Large intestine (tissue), 3 donors: ENCODE measurements around the gene PMEL. TPM values are rescaled to one million over a fixed set of nuclear protein-coding genes. Genes with fewer than 3 reads are reported as not detected.
"Not testable (repeated sequence)": the region's sequence is repeated elsewhere in the genome, so short reads cannot be mapped to it uniquely, and the experiment has no call there.

Source experiments
- DNase-seq, 2 donors: peaks; one replicate each; pipeline versions ENCODE4 v3.0.0 to v3.0.0-alpha.2; 2013
- H3K27ac ChIP-seq: one replicate; pipeline ENCODE4 v1.5.1; 2013; ENCODE audit warnings: low read length
- H3K27me3 ChIP-seq: 2 replicates; pipeline ENCODE4 v1.6.1; 2013; ENCODE audit warnings: low read length; ENCODE audit not compliant: control insufficient read depth, insufficient read depth
- H3K36me3 ChIP-seq: 2 replicates; pipeline ENCODE4 v1.6.1; 2013; ENCODE audit warnings: low read length; ENCODE audit not compliant: control insufficient read depth, insufficient read depth
- H3K4me1 ChIP-seq: one replicate; pipeline ENCODE4 v1.6.1; 2013; ENCODE audit warnings: low read length; ENCODE audit not compliant: control insufficient read depth, insufficient read depth
- H3K4me3 ChIP-seq: one replicate; pipeline ENCODE4 v1.5.1; 2013; ENCODE audit warnings: low read length
- H3K9me3 ChIP-seq: one replicate; pipeline ENCODE4 v1.6.1; 2013; ENCODE audit warnings: mild to moderate bottlenecking, low read depth, low read length, moderate library complexity; ENCODE audit not compliant: control insufficient read depth
- WGBS: methylation state at CpG from one replicate; pipeline ENCODE4 v1.1.5; 2013; ENCODE audit warnings: low lambda C conversion rate; ENCODE audit not compliant: insufficient coverage; 5-methylcytosine and 5-hydroxymethylcytosine counted together
- polyA plus RNA-seq: library from polyadenylated mRNA; unstranded; fragments of 120-200 nt; gene quantifications from one replicate; pipeline ENCODE4 v1.2.1, GENCODE V29; 2013

PMEL gene
- polyA plus RNA-seq, 1 donor = 5.7 TPM

- no peak for DNase-seq
- Histone ChIP-seq H3K27ac (no peak overlapping the region), H3K4me3 (no peak overlapping the region), H3K36me3 (peaks cover 63% of the 10 kb centered on the region), H3K27me3 (no peaks in the 10 kb centered on the region), H3K9me3 (no peaks in the 10 kb centered on the region), H3K4me1 (no peaks in the 10 kb centered on the region)
- no CpG with 5 or more reads among the region's 2 CpGs for WGBS
Observed at GRCh38 chr12:55984861-55985260, 19.0 kb upstream of the PMEL start.

DNA sequence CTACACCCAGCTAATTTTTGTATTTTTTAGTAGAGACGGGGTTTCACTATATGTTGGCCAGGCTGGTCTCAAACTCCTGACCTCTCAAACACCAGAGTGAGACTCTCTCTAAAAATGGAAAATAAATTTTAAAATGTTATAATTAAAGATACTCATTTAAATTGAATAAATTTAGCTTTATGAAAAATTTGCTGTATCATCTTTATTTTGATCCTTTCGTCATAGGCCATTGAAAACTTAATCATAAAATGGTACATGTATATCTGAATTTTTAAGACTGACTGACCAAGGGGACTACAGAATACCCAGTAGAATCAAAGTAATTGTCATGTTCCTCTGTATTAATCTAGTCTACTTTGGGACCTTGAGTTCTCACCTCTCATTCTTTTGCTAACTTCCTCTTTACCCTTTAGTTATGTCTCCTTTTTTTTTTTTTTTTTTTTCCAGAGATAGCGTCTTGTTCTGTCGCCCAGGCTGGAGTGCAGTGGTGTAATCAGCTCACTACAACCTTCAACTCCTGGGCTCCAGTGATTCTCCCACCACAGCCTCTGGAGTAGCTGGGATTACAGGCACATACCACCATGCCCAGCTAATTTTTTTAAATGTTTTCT is 17.5 kb upstream of the PMEL start:
- no CpG with 5 or more reads among the region's 4 CpGs for WGBS

DNA sequence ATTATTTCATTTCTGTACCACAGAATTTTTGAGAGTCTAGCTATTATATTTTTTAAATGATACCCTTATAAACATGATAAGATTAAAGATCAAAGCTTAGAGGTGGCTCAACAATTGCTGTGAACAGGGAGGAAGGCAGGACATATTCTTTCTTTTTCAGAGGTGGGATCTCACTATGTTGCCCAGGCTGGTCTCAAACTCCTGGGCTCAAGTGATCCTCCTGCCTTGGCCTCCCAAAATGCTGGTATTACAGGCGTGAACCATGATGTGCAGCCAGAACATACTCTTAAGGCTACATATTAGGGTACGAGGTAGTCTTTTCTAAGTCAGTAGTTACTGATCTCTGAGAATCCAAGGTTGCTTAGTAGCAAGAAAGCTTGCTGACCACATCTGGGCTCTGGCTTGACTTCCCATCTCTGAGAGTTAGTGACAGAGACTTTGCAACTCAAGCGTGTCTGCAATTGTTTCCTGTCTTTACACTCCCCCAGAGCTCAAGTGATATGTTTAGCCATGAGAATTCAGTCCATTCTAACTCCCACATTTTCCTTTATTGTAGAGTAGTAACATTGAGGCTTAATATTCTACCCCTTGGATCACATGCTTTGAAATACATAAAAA is 16.6 kb upstream of the PMEL start:
- no peak for DNase-seq
- Histone ChIP-seq H3K27me3 (no peaks in the 10 kb centered on the region), H3K4me3 (no peak overlapping the region), H3K4me1 (no peaks in the 10 kb centered on the region), H3K36me3 (peaks cover 49% of the 10 kb centered on the region), H3K9me3 (no peaks in the 10 kb centered on the region), H3K27ac (no peak overlapping the region)
- WGBS = no CpG with 5 or more reads among the region's 3 CpGs

More for the DNA sequence above, 17.5 kb upstream of the PMEL start:
- no peak overlapping the region for H3K4me3 ChIP-seq
- no peaks in the 10 kb centered on the region for H3K4me1 ChIP-seq
- no peaks in the 10 kb centered on the region for H3K9me3 ChIP-seq
- no peak for DNase-seq
- H3K36me3 ChIP-seq = peaks cover 55% of the 10 kb centered on the region
- no peaks in the 10 kb centered on the region for H3K27me3 ChIP-seq
- no peak overlapping the region for H3K27ac ChIP-seq

- not testable (repeated sequence) for DNase-seq, H3K27ac ChIP-seq, H3K27me3 ChIP-seq, H3K4me3 ChIP-seq, H3K4me1 ChIP-seq, H3K9me3 ChIP-seq
- peaks cover 43% of the 10 kb centered on the region for H3K36me3 ChIP-seq
- no CpG with 5 or more reads among the region's 5 CpGs for WGBS
Observed at GRCh38 chr12:55981882-55982281, 16.0 kb upstream of the PMEL start.

- Histone ChIP-seq H3K9me3 (no peaks in the 10 kb centered on the region), H3K36me3 (peaks cover 32% of the 10 kb centered on the region), H3K4me3 (no peak overlapping the region), H3K27me3 (no peaks in the 10 kb centered on the region), H3K27ac (no peak overlapping the region), H3K4me1 (peaks cover 3% of the 10 kb centered on the region)
- DNase-seq = no peak
- no CpG with 5 or more reads among the region's 3 CpGs for WGBS
Observed at GRCh38 chr12:55979069-55979468, 13.2 kb upstream of the PMEL start.

GRCh38 chr12:55978393-55978792 is 12.6 kb upstream of the PMEL start:
- H3K9me3 ChIP-seq = no peaks in the 10 kb centered on the region
- no peak overlapping the region for H3K4me3 ChIP-seq
- H3K36me3 ChIP-seq = peaks cover 25% of the 10 kb centered on the region
- H3K27ac ChIP-seq = no peak overlapping the region
- DNase-seq = no peak
- peaks cover 3% of the 10 kb centered on the region for H3K4me1 ChIP-seq
- 100% methylated on average over 2 of the region's 7 CpGs for WGBS
- no peaks in the 10 kb centered on the region for H3K27me3 ChIP-seq

GRCh38 chr12:55974308-55974730 is 8.5 kb upstream of the PMEL start:
- Histone ChIP-seq H3K4me1 (peaks cover 19% of the 10 kb centered on the region), H3K4me3 (peak overlapping the region; percentile 87), H3K36me3 (peaks cover 16% of the 10 kb centered on the region), H3K27me3 (no peaks in the 10 kb centered on the region), H3K9me3 (no peaks in the 10 kb centered on the region), H3K27ac (peak overlapping the region; percentile 95)
- peak in 1 of 2 donors; percentile 29 for DNase-seq
- no CpG with 5 or more reads among the region's 15 CpGs for WGBS

DNA sequence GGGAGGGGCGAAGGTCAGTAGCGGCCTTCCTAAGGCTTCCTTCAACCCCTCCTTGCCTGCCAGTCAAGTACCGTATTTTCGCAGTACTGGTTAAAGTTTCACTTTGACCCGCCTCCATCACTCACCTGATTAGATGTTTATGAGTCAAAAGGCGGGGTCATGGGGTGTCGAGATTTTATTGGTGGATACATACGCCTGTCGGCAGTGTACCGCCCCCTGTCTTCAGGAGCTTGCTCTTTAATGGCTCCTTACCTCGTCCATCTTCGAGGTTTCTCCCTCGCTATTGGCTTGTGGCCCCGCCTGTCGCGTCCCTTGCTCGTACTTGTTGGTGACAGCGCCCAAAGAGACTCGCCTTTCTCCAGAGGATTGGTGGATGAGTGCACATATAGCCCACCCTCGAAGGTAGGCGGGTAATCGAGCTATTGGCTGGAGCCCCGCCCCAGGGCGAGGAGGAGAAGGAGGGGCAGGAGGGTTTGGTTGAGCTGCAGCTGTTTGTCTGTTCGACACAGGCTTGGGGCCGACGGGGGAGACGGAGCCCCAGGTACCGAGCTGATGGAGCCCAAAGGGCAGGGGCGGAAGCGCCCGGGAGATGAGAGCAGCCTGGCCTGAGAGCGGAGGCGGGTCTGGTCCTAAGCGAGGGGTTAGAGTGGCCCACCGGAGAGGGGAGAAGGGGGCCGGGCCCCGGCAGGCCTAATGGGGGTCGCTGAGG is 7.9 kb upstream of the PMEL start, which contains the start of gene RAB5B:
RAB5B (plus strand) TSS at position 480 of the 709 bp plus-strand sequence. CDS start 12,883 bp downstream, outside the sequence.
- Histone ChIP-seq H3K36me3 (peaks cover 14% of the 10 kb centered on the region), H3K27me3 (no peaks in the 10 kb centered on the region), H3K4me3 (peak within 1 kb of the TSS; percentile 87), H3K27ac (peak within 1 kb of the TSS; percentile 95), H3K9me3 (no peaks in the 10 kb centered on the region), H3K4me1 (peaks cover 19% of the 10 kb centered on the region)
- peak; percentile 100 for DNase-seq
- no CpG with 5 or more reads among the region's 39 CpGs for WGBS

GRCh38 chr12:55972911-55973598 is 7.2 kb upstream of the PMEL start:
- Histone ChIP-seq H3K4me3 (peak overlapping the region; percentile 60), H3K27ac (peak overlapping the region; percentile 93), H3K27me3 (no peaks in the 10 kb centered on the region), H3K9me3 (no peaks in the 10 kb centered on the region), H3K36me3 (peaks cover 15% of the 10 kb centered on the region), H3K4me1 (peaks cover 24% of the 10 kb centered on the region)
- DNase-seq = peak; percentile 38 to 72
- WGBS = 0% methylated on average over 4 of the region's 18 CpGs

DNA sequence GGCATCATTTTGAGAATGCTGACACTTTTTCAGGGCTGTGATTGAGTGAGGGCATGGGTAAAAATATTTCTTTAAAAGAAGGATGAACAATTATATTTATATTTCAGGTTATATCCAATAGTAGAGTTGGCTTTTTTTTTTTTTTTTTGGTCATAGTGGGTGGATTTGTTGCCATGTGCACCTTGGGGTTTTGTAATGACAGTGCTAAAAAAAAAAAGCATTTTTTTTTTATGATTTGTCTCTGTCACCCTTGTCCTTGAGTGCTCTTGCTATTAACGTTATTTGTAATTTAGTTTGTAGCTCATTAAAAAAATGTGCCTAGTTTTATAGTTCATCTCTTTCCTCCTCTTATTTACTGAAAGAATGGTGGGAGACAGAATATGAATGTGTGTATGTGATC is 6.6 kb upstream of the PMEL start:
- no peaks in the 10 kb centered on the region for H3K9me3 ChIP-seq
- H3K27me3 ChIP-seq = no peaks in the 10 kb centered on the region
- no peak for DNase-seq
- H3K4me1 ChIP-seq = peaks cover 29% of the 10 kb centered on the region
- peak overlapping the region; percentile 60 for H3K4me3 ChIP-seq
- peak overlapping the region; percentile 93 for H3K27ac ChIP-seq
- 20% methylated on average over 1 of the region's 1 CpG for WGBS
- peaks cover 15% of the 10 kb centered on the region for H3K36me3 ChIP-seq
